ENCODE results near the gene PHLDB1.

DNA sequence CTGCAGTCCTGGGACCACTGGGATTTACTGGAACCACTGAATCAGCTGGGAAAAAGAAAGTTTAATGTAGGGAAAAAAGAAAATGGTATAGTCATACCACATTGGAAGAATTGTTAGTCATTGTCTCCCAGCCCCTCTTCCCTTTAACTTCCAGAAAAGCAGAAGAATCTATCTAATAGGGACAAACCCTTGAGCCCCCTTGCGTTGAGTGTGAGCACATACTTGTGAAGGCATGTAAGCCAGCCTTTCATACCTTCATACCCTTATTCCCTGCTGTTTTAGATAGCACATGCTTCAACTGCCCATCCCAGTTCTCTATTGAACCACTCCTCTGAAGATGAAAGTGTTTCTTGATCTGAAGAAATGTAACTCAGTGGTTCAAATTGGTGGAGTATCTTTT is 65.4 kb downstream of the PHLDB1 start:
- no peak for TF ChIP-seq YY1 (IDR thresholded peaks at IDR 0.05; ENCODE audit: extremely low read depth, insufficient replicate concordance, low read depth, low read length)
- TF ChIP-seq, protein P1, sequence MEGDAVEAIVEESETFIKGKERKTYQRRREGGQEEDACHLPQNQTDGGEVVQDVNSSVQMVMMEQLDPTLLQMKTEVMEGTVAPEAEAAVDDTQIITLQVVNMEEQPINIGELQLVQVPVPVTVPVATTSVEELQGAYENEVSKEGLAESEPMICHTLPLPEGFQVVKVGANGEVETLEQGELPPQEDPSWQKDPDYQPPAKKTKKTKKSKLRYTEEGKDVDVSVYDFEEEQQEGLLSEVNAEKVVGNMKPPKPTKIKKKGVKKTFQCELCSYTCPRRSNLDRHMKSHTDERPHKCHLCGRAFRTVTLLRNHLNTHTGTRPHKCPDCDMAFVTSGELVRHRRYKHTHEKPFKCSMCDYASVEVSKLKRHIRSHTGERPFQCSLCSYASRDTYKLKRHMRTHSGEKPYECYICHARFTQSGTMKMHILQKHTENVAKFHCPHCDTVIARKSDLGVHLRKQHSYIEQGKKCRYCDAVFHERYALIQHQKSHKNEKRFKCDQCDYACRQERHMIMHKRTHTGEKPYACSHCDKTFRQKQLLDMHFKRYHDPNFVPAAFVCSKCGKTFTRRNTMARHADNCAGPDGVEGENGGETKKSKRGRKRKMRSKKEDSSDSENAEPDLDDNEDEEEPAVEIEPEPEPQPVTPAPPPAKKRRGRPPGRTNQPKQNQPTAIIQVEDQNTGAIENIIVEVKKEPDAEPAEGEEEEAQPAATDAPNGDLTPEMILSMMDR (IDR thresholded peaks at IDR 0.05 in 2 of 3, conservative IDR thresholded peaks at IDR 0.05 in 1 of 3; ENCODE audit: borderline replicate concordance in 1 of 3, insufficient read depth in 1 of 3, low read depth in 2 of 3, low read length in 2 of 3) = no peak

All from HCT116 (cell line).